ENCODE data around the gene CRADD.
"Not testable (repeated sequence)": the region's sequence is repeated elsewhere in the genome, so short reads cannot be mapped to it uniquely, and the experiment has no call there.

CRADD gene

DNA sequence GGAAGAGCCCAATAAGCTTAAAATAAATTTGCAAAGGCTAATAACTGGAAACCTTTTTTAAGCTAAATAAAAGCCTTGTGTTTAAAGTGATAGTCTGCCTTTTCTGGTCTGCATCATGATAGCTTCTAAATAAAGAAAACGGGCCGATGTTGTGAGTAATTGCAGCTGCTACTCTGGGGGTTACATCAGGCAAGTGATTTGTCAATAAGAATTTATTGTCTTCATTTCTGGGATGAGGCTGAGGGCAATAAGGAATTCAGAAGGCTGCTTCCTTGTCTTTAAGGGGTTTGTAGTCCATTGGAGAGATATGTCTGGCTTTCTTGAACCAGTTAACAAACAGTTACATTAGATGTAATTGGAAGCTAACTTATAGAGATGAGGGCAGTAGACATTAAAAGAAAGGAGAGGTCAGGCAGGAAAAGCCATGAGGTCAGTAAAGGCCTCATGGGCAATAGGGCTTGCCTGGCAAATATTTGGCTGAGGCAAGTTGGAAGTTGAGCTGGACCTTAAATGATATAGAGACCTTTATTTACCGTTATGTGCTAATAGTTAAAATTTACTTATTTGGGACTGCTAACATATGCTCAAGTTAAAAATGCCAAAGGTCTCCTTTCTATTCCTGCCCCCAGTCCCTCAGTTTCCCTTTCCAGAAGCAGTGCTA, 85.0 kb downstream of the CRADD start:
- DNase-seq = no peak

GRCh38 chr12:93762912-93763553, 85.9 kb downstream of the CRADD start:
- DNase-seq = no peak

GRCh38 chr12:93763746-93764147, 86.6 kb downstream of the CRADD start:
- no peak for DNase-seq

DNA sequence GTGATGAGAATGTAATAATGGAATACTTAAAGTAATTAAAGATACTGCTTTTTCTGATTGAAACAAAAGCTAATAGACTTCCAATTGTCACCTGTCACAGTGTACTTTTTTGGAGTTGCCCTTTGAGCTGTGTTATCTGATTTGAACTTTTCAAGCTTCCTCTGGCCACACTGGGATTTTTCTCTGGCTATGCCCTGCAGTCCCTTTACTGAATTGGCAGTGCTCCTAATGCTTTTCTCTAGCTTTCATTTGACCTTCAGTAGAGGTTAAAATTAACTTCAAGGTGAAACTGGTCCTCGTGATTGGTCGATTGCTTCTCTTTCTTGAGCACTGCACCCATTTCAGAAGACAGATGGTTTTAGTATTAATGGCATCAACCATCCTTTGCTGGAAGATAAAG, 89.2 kb downstream of the CRADD start:
- no peak for DNase-seq

DNA sequence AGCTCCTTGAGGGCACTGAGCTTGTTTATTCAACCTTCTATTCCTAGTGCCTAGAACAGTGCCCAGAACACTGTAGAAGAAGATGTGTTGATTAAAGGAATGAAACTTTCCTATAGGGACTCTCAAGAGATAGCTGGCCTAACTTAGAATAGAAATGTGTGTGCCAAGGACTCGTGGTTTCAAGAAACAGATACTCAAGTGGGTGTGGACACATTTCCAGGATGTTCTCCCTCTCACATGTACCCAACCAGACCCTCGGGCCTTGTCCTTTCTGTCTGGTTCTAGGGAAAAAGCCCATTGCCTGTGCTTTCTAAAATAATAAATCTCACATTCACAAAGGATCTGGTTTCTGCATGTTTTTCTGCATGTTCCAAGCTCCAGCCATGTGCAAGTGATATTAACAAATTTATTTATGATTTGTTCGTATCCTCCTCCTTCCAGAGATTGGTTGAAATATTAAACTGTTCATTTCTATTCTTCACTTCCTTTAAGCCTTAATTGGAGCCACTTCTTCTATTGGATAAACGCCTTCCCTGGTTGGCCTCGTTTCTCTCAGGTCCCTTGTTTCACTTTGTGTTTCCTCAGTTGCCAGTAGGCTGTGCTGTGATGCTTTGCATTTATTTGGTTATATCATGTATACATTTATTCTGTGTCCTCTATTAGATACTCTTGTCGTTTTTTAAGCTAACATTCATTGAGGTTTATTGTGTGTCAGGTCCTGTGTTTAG, 89.8 kb downstream of the CRADD start:
- DNase-seq = no peak

GRCh38 chr12:93767524-93767863, 90.3 kb downstream of the CRADD start:
- DNase-seq = no peak

DNA sequence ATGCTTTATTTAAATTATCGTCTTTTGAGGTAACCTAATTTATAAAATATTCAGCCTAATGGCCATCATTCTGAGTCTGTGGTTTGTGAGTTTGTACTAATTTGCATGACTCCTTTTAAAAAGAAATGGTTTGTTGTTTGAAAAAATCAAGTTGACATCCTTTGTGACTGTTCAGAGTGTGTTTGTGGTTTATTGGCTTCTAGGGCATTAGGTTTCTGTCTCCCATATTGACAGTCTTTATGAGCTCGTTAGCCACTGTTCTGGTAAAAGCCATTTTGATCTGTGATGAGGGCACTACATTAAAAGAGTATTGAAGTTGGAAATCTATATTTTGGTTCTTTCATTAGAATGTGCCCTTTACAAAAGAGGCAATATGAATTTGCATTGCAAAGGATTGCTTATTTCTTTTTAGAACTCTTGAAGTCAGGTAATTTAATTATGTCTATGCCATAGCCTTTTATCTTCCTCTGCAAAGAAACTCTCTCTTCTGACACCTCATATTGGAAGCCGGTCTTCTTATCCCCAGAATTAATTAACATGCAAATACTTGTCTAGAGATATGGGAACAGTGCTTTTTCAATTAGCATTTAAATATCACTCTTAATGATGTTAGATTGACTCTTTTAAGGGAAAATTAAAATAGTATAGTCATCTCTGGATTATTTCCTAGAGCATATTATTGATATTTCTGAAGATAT, 95.0 kb downstream of the CRADD start:
- no peak for DNase-seq

GRCh38 chr12:93773122-93773871, 96.1 kb downstream of the CRADD start:
- peak; percentile 74 for DNase-seq

GRCh38 chr12:93776581-93777018, 99.4 kb downstream of the CRADD start:
- DNase-seq = no peak

DNA sequence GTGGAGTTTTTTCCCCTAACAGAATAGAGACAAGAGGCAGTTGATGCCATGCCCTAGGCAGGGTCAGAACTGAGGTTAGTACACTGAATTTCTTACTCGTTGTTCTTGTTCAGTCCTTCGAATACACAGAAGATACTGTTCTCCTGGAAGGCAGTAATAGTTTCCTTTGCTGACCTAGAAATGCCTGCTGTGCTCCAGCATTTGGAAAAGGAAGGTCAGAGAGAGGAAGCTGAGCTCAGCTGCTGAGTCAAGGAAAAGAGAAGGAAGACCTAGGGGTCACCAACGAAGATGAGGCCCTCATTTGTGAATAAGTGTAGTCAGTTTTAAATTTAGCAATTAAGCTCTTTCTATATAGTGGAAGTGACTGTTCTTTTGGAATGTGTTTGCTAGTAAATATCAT, 100.1 kb downstream of the CRADD start:
- no peak for DNase-seq

DNA sequence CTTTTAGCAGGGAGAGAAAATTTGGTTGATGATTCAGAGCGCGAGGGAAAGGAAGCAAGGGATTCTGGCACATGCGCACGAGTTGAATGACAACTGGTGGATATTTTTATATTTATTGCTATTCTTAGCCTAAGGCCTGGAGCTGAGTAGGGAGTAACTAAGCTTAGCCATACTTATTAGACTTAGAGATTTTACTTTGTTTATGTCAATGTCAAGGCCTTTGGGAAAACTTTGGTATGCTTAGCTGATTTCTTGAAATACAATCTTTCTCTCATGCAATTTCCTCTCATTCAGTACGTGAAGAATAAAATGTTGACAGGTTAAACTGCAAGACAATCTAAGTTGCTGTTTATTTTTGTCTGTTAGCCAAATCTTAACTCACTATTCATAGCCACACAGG, 101.1 kb downstream of the CRADD start:
- DNase-seq = no peak

DNA sequence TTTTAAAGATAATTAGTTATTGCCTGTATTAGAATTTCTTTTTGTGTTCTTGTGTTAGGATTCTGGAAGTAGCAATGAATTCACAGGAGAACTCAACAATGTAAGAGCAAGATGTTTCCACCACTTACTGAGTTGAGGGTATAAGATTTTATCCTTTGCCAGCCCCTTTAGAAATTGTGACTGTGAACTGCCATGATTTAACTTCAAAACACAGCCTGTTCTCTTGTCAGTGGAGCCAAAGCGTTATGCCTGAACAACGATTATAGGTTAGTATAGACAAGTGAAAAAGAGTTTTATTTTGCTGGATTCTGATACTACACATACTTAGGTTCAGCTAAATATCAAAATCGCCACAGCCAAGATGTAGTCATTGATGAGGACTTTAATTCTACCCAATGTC, 101.6 kb downstream of the CRADD start:
- no peak for DNase-seq

GRCh38 chr12:93780101-93780641, 103.0 kb downstream of the CRADD start:
- no peak for DNase-seq

DNA sequence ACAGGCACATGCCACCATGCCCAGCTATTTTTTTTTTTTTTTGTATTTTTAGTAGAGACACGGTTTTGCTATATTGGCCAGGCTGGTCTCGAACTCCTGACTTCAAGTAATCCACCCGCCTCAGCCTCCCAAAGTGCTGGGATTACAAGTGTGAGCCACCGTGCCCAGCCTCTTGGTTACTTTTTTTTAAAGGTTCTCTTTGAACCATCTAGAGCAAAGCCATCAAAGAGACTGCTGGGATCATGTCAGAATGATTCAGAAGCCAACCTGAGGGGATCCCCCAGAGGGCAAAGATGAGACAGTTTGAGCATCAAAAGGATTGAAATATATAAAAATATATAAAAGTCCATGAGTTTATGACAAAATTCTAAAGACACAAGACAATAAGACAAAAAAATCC, 103.7 kb downstream of the CRADD start:
- DNase-seq = not testable (repeated sequence)

DNA sequence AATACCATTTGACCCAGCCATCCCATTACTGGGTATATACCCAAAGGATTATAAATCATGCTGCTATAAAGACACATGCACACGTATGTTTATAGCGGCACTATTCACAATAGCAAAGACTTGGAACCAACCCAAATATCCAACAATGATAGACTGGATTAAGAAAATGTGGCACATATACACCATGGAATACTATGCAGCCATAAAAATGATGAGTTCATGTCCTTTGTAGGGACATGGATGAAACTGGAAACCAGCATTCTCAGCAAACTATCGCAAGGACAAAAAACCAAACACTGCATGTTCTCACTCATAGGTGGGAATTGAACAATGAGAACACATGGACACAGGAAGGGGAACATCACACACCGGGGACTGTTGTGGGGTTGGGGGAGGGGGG, 104.8 kb downstream of the CRADD start:
- DNase-seq = not testable (repeated sequence)

GRCh38 chr12:93782853-93783252, 105.7 kb downstream of the CRADD start:
- no peak for DNase-seq

DNA sequence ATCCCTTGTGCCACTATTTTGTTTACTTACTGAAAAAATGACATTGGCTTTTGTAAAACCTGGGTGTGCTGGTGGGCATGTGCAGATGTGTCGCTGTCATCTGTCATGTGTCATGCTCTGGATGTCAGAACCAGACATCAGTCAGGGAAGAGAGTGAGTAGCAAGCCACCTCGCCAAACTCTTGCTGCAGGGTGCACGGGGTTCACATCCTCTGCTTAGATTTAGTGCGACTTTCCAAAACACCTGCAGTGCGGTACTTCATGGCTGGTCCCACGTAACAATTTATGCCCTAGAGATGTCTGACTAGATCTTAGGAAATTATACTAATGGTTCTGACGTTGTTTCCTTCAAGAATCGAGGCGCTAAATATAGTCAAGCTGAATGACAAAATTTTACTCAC, 106.7 kb downstream of the CRADD start:
- no peak for DNase-seq

- no peak for DNase-seq
These were observed 107.3 kb downstream of the CRADD start for GRCh38 chr12:93784339-93785086.

GRCh38 chr12:93785249-93786010, 108.3 kb downstream of the CRADD start:
- no peak for DNase-seq

DNA sequence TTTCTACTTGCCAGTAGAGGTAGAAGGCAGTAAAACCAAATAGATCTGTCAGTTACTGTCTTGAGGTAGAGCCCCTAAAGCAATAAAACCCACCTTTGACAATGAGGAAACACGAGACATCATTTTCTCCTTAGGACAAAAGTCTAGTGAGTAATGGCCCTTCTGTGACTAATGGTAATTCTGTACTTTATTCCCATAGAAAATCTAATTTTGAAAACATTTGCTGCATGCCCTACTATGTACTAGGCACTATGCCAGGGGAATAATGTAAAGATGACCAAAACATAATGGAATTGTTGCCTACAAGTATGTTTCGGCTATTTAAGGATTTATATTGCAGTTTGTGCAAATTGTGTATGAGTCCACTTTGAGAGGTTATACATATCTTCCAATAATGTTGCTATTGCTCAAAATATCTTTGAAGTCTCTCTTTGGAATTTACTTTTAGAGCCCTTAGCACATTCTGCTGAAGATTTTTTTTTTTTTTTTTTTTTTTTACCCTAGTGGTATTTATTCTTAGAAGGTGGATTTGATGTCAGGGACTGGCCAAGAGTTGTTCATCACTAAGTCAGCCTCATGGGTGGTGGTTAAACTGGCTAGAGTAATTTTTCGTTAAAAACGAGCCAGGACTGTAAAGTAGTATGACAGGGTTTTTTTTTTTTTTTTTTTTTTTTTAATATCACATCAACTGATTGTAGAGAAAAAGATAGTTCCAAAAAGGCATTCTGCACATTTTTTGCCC, 109.7 kb downstream of the CRADD start:
- DNase-seq = no peak

Measured in SIG-M5 (cell line).